Testis (tissue), 2 donors: Measurements from ENCODE around the gene BLOC1S2.

ENCODE experiments used
- CTCF ChIP-seq, 3 experiments: fragments of 450-650 bp in 2 of 3; fragments of 200-600 bp in 1 of 3; sonication (generic) in 1 of 3; IDR thresholded peaks; one replicate each; pipeline ENCODE4 v1.5.1; 2016 to 2019; ENCODE audit warnings: antibody characterized with exemption in 3 of 3, mild to moderate bottlenecking in 2 of 3, moderate library complexity in 1 of 3
- POLR2A ChIP-seq: fragments of 450-650 bp; IDR thresholded peaks from one replicate; pipeline ENCODE4 v1.6.1; 2017; ENCODE audit warnings: antibody characterized with exemption, mild to moderate bottlenecking, moderate library complexity

- TF ChIP-seq POLR2A (no peak), CTCF (IDR thresholded peaks at IDR 0.05) (no peak)
These were observed 20.5 kb downstream of the BLOC1S2 start for GRCh38 chr10:100265821-100266485.
